HL-60 (cell line): ENCODE measurements around the gene ARR3.
A peak's percentile ranks its signal among the peaks of the same experiment; 100 is the strongest.

Experiments used
- DNase-seq, 2 experiments: peaks; one replicate each; pipeline ENCODE4 v3.0.0-alpha.2; 2010 to 2020; ENCODE audit warnings: low read depth in 1 of 2, low spot score in 1 of 2
- H3K27ac ChIP-seq: fragments of 250-450 bp; sonication (Bioruptor Pico); replicated peaks from 2 replicates; pipeline ENCODE4 v1.5.1; 2020; ENCODE audit warnings: mild to moderate bottlenecking, moderate library complexity
- H3K27me3 ChIP-seq: fragments of 250-450 bp; sonication (Bioruptor Pico); 2 replicates; pipeline ENCODE4 v1.5.1; 2021; ENCODE audit warnings: mild to moderate bottlenecking, moderate library complexity; ENCODE audit not compliant: insufficient read depth, poor library complexity, severe bottlenecking
- H3K4me3 ChIP-seq: replicated peaks from 2 replicates; pipeline ENCODE4 v1.5.1; 2011; ENCODE audit warnings: mild to moderate bottlenecking, control low read depth, low read length; ENCODE audit not compliant: insufficient read depth
- CTCF ChIP-seq: IDR thresholded peaks from one replicate; pipeline ENCODE4 v1.5.1; 2011; ENCODE audit warnings: low read length, control low read depth, inconsistent platforms; ENCODE audit not compliant: insufficient read depth
- GABPA ChIP-seq: IDR thresholded peaks from 2 replicates; pipeline ENCODE4 v1.6.1; 2012; ENCODE audit warnings: low read depth
- POLR2AphosphoS5 ChIP-seq: IDR thresholded peaks from 2 replicates; pipeline ENCODE4 v1.6.1; 2012; ENCODE audit warnings: low read depth
- REST ChIP-seq: IDR thresholded peaks from 2 replicates; pipeline ENCODE4 v1.6.1; 2012; ENCODE audit warnings: low read depth; ENCODE audit not compliant: insufficient replicate concordance
- SPI1 ChIP-seq: IDR thresholded peaks from 2 replicates; pipeline ENCODE4 v1.6.1; 2012; ENCODE audit warnings: low read depth, mild to moderate bottlenecking, borderline replicate concordance

The ARR3 gene

GRCh38 chrX:70254909-70255308, 13.2 kb upstream of the ARR3 start:
- H3K27me3 ChIP-seq = no peaks in the 10 kb centered on the region
- H3K27ac ChIP-seq = no peak overlapping the region
- no peak overlapping the region for H3K4me3 ChIP-seq
- DNase-seq = no peak
- TF ChIP-seq REST (no peak), CTCF (no peak)

- TF ChIP-seq POLR2AphosphoS5 (no peak), SPI1 (no peak), REST (no peak), CTCF (no peak), GABPA (no peak)
- Histone ChIP-seq H3K4me3 (no peak overlapping the region), H3K27ac (no peak overlapping the region), H3K27me3 (no peaks in the 10 kb centered on the region)
- no peak for DNase-seq
Observed at GRCh38 chrX:70255452-70255851, 12.7 kb upstream of the ARR3 start.

GRCh38 chrX:70257423-70258288, 10.5 kb upstream of the ARR3 start:
- Histone ChIP-seq H3K4me3 (no peak overlapping the region), H3K27me3 (no peaks in the 10 kb centered on the region), H3K27ac (no peak overlapping the region)
- DNase-seq = no peak
- TF ChIP-seq SPI1 = peak; percentile 19; the same call in 1 of the 2 replicates
- no peak for TF ChIP-seq POLR2AphosphoS5

GRCh38 chrX:70260104-70260503, 8.0 kb upstream of the ARR3 start, which contains the start of gene P2RY4:
Gene P2RY4 (minus strand): TSS chrX:70260204. CDS start chrX:70259624, 580 bp downstream.
- H3K27ac ChIP-seq = no peak within 1 kb of the TSS
- no peak within 1 kb of the TSS for H3K4me3 ChIP-seq
- no peak for DNase-seq
- H3K27me3 ChIP-seq = no peaks in the 10 kb centered on the region
- TF ChIP-seq GABPA = no peak
- TF ChIP-seq REST = no peak
- no peak for TF ChIP-seq CTCF
- TF ChIP-seq SPI1 = no peak
- no peak for TF ChIP-seq POLR2AphosphoS5
